HepG2 (cell line): ENCODE data around the gene CCDC69. TPM values are rescaled to one million over a fixed set of nuclear protein-coding genes. Genes with fewer than 3 reads are reported as not detected.

Experiments used
- AGO1 ChIP-seq: fragments of 200-400 bp; formaldehyde crosslinking; IDR thresholded peaks from 2 replicates; pipeline ENCODE4 v1.6.1; 2017; ENCODE audit warnings: mild to moderate bottlenecking, low read depth, low read length, moderate library complexity; ENCODE audit not compliant: poor library complexity, severe bottlenecking
- ATF2 ChIP-seq: sonication (generic); formaldehyde crosslinking; IDR thresholded peaks from 2 replicates; pipeline ENCODE4 v1.4.0; 2020; ENCODE audit warnings: missing genetic modification reagents
- IRF2 ChIP-seq: IDR thresholded peaks from 2 replicates; pipeline ENCODE4 v1.6.1; 2018; ENCODE audit warnings: missing genetic modification reagents, missing compliant biosample characterization
- IRF9 ChIP-seq: sonication (generic); formaldehyde crosslinking; IDR thresholded peaks from 2 replicates; pipeline ENCODE4 v1.8.0; 2022; ENCODE audit warnings: missing genetic modification reagents, mild to moderate bottlenecking, borderline replicate concordance
- KAT8 ChIP-seq: IDR thresholded peaks from 2 replicates; pipeline ENCODE4 v1.6.1; 2016; ENCODE audit warnings: missing genetic modification reagents, missing compliant biosample characterization
- MIXL1 ChIP-seq: IDR thresholded peaks from 2 replicates; pipeline ENCODE4 v1.6.1; 2016
- NR2F6 ChIP-seq, 2 experiments: IDR thresholded peaks; 2 replicates each; pipeline ENCODE4 v1.6.1; 2016; ENCODE audit warnings: antibody characterized with exemption in 1 of 2, mild to moderate bottlenecking in 1 of 2
- RERE ChIP-seq: IDR thresholded peaks from 2 replicates; pipeline ENCODE4 v1.6.1; 2016; ENCODE audit warnings: low read depth, missing genetic modification reagents, missing compliant biosample characterization
- REST ChIP-seq, 2 experiments: IDR thresholded peaks; 2 replicates each; pipeline ENCODE4 v1.6.1; 2011 to 2012; ENCODE audit warnings: low read length in 2 of 2, borderline replicate concordance in 1 of 2, low read depth in 1 of 2, mild to moderate bottlenecking in 1 of 2, moderate library complexity in 1 of 2
- RXRB ChIP-seq: IDR thresholded peaks from 2 replicates; pipeline ENCODE4 v1.6.1; 2016; ENCODE audit warnings: borderline replicate concordance, missing genetic modification reagents, missing compliant biosample characterization
- SCMH1 ChIP-seq: sonication (generic); formaldehyde crosslinking; IDR thresholded peaks from 2 replicates; pipeline ENCODE4 v1.9.0; 2021; ENCODE audit warnings: missing genetic modification reagents, mild to moderate bottlenecking, borderline replicate concordance
- TEAD3 ChIP-seq: optimal IDR thresholded peaks from 2 replicates; pipeline ENCODE3; 2016; ENCODE audit warnings: borderline replicate concordance
- ZBTB1 ChIP-seq: sonication (generic); formaldehyde crosslinking; IDR thresholded peaks from 2 replicates; pipeline ENCODE4 v1.4.0; 2020; ENCODE audit warnings: missing genetic modification reagents, borderline replicate concordance
- ZNF350 ChIP-seq: sonication (generic); formaldehyde crosslinking; IDR thresholded peaks from 2 replicates; pipeline ENCODE4 v1.4.0; 2020; ENCODE audit warnings: mild to moderate bottlenecking, low read depth, missing genetic modification reagents, borderline replicate concordance
- ZNF552 ChIP-seq: sonication (generic); formaldehyde crosslinking; IDR thresholded peaks from 2 replicates; pipeline ENCODE4 v1.9.0; 2022; ENCODE audit warnings: missing genetic modification reagents, mild to moderate bottlenecking, borderline replicate concordance
- polyA plus RNA-seq, 8 experiments: library from polyadenylated mRNA; depleted of rRNA in 3 of 8; stranded (reverse) in 7 of 8; unstranded in 1 of 8; fragments of >200 nt; fragmentation: Illumina TruSeq in 4 of 8; extraction: Trizol in 4 of 8; gene quantifications; 2 replicates each; pipeline versions ENCODE4 v1.2.1 to v1.2.3, GENCODE V29; 2011 to 2016; ENCODE audit warnings: low read depth in 4 of 8, missing spikeins in 1 of 8, mixed read lengths in 1 of 8; ENCODE audit not compliant: insufficient read depth in 1 of 8
- total RNA-seq, 5 experiments: library from RNA; depleted of rRNA; stranded (reverse); fragments of >200 nt; fragmentation: Illumina TruSeq; extraction: Trizol; gene quantifications; 2 replicates each; pipeline ENCODE4 v1.2.3, GENCODE V29; 2016; ENCODE audit warnings: low read depth in 1 of 5

The CCDC69 gene
- total and polyA plus RNA-seq, 2 of the 13 experiments (the other 11 are each of a cell fraction or from before 2014, with no cell fraction given): 12.2 to 45.2 TPM

- peak; percentile 59; the same call in 1 of the 2 replicates for TF ChIP-seq KAT8
- peak; percentile 59; the same call in 1 of the 2 replicates for TF ChIP-seq ATF2 (CRISPR knock-in tag)
- TF ChIP-seq ZNF552: no peak
- peak; percentile 34; the same call in 1 of the 2 replicates for TF ChIP-seq NR2F6 (IDR thresholded peaks at IDR 0.05)
- peak; percentile 75 for TF ChIP-seq NR2F6 (CRISPR knock-in tag; IDR thresholded peaks at IDR 0.05)
- TF ChIP-seq ZNF350 (CRISPR knock-in tag): no peak
- 0 out of 2 replicates have a peak, but pooled peaks have one; percentile 26 for TF ChIP-seq RXRB (CRISPR knock-in tag)
- no peak for TF ChIP-seq IRF9 (CRISPR knock-in tag)
- 0 out of 2 replicates have a peak, but pooled peaks have one; percentile 36 for TF ChIP-seq MIXL1 (CRISPR knock-in tag)
- TF ChIP-seq AGO1: no peak
- peak; percentile 36; the same call in 1 of the 2 replicates for TF ChIP-seq IRF2 (CRISPR knock-in tag)
- TF ChIP-seq RERE (CRISPR knock-in tag): no peak
- no peak for TF ChIP-seq ZBTB1 (CRISPR knock-in tag)
- no peak for TF ChIP-seq REST (IDR thresholded peaks at IDR 0.05; ENCODE audit: borderline replicate concordance in 1 of 2, low read depth in 1 of 2, low read length in 2 of 2)
- peak; percentile 41 for TF ChIP-seq TEAD3 (CRISPR knock-in tag)
- no peak for TF ChIP-seq SCMH1 (CRISPR knock-in tag)
These were observed 59.1 kb downstream of the CCDC69 start (continued) for GRCh38 chr5:151164687-151165392.
